Uterus (tissue), 4 donors: ENCODE data around the gene TMEM89. TPM values are rescaled to one million over a fixed set of nuclear protein-coding genes. Genes with fewer than 3 reads are reported as not detected.

ENCODE experiments used
- DNase-seq, 2 donors: peaks; one replicate each; pipeline ENCODE4 v3.0.0-alpha.2; 2019 to 2020
- H3K27ac ChIP-seq, 2 donors: fragments of 200-600 bp; sonication (generic); 1 replicate in 1 of 2; 2 replicates in 1 of 2; pipeline ENCODE4 v1.5.1; 2016 to 2018
- H3K27me3 ChIP-seq, 2 donors: fragments of 200-600 bp; sonication (generic); one replicate each; pipeline ENCODE4 v1.5.1; 2018 to 2019; ENCODE audit warnings: control low read depth in 1 of 2
- H3K36me3 ChIP-seq, 2 donors: fragments of 200-600 bp; sonication (generic); one replicate each; pipeline ENCODE4 v1.5.1; 2019; ENCODE audit warnings: control low read depth in 1 of 2
- H3K4me1 ChIP-seq, 2 donors: fragments of 200-600 bp; sonication (generic); one replicate each; pipeline ENCODE4 v1.5.1; 2018 to 2019; ENCODE audit warnings: control low read depth in 1 of 2
- H3K4me3 ChIP-seq, 2 donors: fragments of 200-600 bp; sonication (generic); 1 replicate in 1 of 2; 2 replicates in 1 of 2; pipeline ENCODE4 v1.5.1; 2018 to 2019; ENCODE audit warnings: mild to moderate bottlenecking in 1 of 2
- H3K9me3 ChIP-seq, 2 donors: fragments of 200-600 bp; sonication (generic); one replicate each; pipeline ENCODE4 v1.5.1; 2019; ENCODE audit warnings: control low read depth in 1 of 2
- CTCF ChIP-seq, 4 experiments: fragments of 200-600 bp in 2 of 4; fragments of 450-650 bp in 2 of 4; sonication (generic) in 2 of 4; IDR thresholded peaks; one replicate each; pipeline ENCODE4 v1.5.1; 2016 to 2019; ENCODE audit warnings: antibody characterized with exemption in 4 of 4, mild to moderate bottlenecking in 2 of 4, moderate library complexity in 1 of 4
- POLR2A ChIP-seq, 2 donors: fragments of 450-650 bp; IDR thresholded peaks; one replicate each; pipeline ENCODE4 v1.6.1; 2016; ENCODE audit warnings: antibody characterized with exemption in 2 of 2, mild to moderate bottlenecking in 1 of 2, moderate library complexity in 1 of 2
- intact Hi-C: fragments of 100-400 bp; cut with DNase I; formaldehyde crosslinking; loops from one replicate; pipeline ENCODE4 v1.15.1; 2023; ENCODE audit warnings: low total_unique reads
- total RNA-seq, 4 donors: library from RNA; depleted of rRNA in 3 of 4; stranded (reverse); fragments of >200 nt in 3 of 4; gene quantifications; one replicate each; pipeline versions ENCODE4 v1.1.0 to v1.2.4, GENCODE V29; 2014 to 2023
- donor health status: DM: yes; HTN: yes; CAD: no.

The TMEM89 gene
- total RNA-seq, 4 donors from 2014 or later = not detected

- intact Hi-C loops = no loop called here
- Histone ChIP-seq H3K4me3 (no peak overlapping the region), H3K27ac (peak overlapping the region; percentile 81 to 98), H3K36me3 (no peaks in the 10 kb centered on the region), H3K27me3 (no peaks in the 10 kb centered on the region), H3K9me3 (no peaks in the 10 kb centered on the region), H3K4me1 (peaks cover 6 to 34% of the 10 kb centered on the region in 2 donors)
- no peak for DNase-seq
- no peak for TF ChIP-seq CTCF (IDR thresholded peaks at IDR 0.05)
- no peak for TF ChIP-seq POLR2A (IDR thresholded peaks at IDR 0.05)
These were observed 24.2 kb downstream of the TMEM89 start for GRCh38 chr3:48597408-48597800.

- no peak overlapping the region for H3K4me3 ChIP-seq
- H3K9me3 ChIP-seq = no peaks in the 10 kb centered on the region
- H3K4me1 ChIP-seq = peaks cover 6 to 34% of the 10 kb centered on the region in 2 donors
- intact Hi-C loops = no loop called here
- DNase-seq = no peak
- H3K27me3 ChIP-seq = no peaks in the 10 kb centered on the region
- H3K36me3 ChIP-seq = no peaks in the 10 kb centered on the region
- TF ChIP-seq POLR2A (IDR thresholded peaks at IDR 0.05) (no peak), CTCF (IDR thresholded peaks at IDR 0.05) (no peak)
- peak overlapping the region; percentile 81 to 98 for H3K27ac ChIP-seq
These were observed 24.7 kb downstream of the TMEM89 start for GRCh38 chr3:48596676-48597407.

- Histone ChIP-seq H3K27ac (peak overlapping the region; percentile 81 to 98), H3K36me3 (no peaks in the 10 kb centered on the region), H3K4me3 (no peak overlapping the region), H3K4me1 (peaks cover 6 to 34% of the 10 kb centered on the region in 2 donors), H3K27me3 (no peaks in the 10 kb centered on the region), H3K9me3 (no peaks in the 10 kb centered on the region)
- TF ChIP-seq CTCF (IDR thresholded peaks at IDR 0.05) = no peak
- TF ChIP-seq POLR2A (IDR thresholded peaks at IDR 0.05) = no peak
- intact Hi-C loops = no loop called here
- no peak for DNase-seq
These were observed 25.4 kb downstream of the TMEM89 start for GRCh38 chr3:48596157-48596556.

- Histone ChIP-seq H3K9me3 (no peaks in the 10 kb centered on the region), H3K27me3 (no peaks in the 10 kb centered on the region), H3K4me3 (peak overlapping the region; percentile 29 to 49), H3K27ac (peak overlapping the region; percentile 81 to 98), H3K4me1 (peaks cover 6 to 34% of the 10 kb centered on the region in 2 donors), H3K36me3 (no peaks in the 10 kb centered on the region)
- no peak for TF ChIP-seq CTCF (IDR thresholded peaks at IDR 0.05)
- intact Hi-C loops = no loop called here
- DNase-seq = peak; percentile 69 to 74
These were observed 25.9 kb downstream of the TMEM89 start for GRCh38 chr3:48595526-48596121.

- H3K27ac ChIP-seq = peak within 1 kb of the TSS; percentile 81 to 98
- no peak for DNase-seq
These were observed 26.5 kb downstream of the TMEM89 start, which contains the start of gene COL7A1 for GRCh38 chr3:48595075-48595525. TSS of gene COL7A1 (minus strand) at chr3:48595329. CDS start at chr3:48595159, 170 bp downstream.

More at GRCh38 chr3:48595075-48595525, 26.5 kb downstream of the TMEM89 start, which contains the start of gene COL7A1:
- Histone ChIP-seq H3K27me3 (no peaks in the 10 kb centered on the region), H3K4me3 (peak within 1 kb of the TSS; percentile 29 to 49), H3K36me3 (no peaks in the 10 kb centered on the region), H3K9me3 (no peaks in the 10 kb centered on the region), H3K4me1 (peaks cover 6 to 34% of the 10 kb centered on the region in 2 donors)
- TF ChIP-seq POLR2A (IDR thresholded peaks at IDR 0.05) (no peak), CTCF (IDR thresholded peaks at IDR 0.05) (no peak)
- intact Hi-C loops = no loop called here
